Dendritic cell treated with granulocyte-macrophage colony-stimulating factor and Interleukin-4, amounts not matched to agents 40 ng/mL and 50 ng/mL, for 4 days (primary cell): ENCODE measurements around the gene NCEH1.
"Not testable (repeated sequence)": the region's sequence is repeated elsewhere in the genome, so short reads cannot be mapped to it uniquely, and the experiment has no call there.

Source experiments
- H3K27ac Mint-ChIP-seq: one replicate; pipeline ENCODE4 v1.8.0; 2022; ENCODE audit warnings: mild to moderate bottlenecking, mixed read lengths
- H3K27me3 Mint-ChIP-seq: one replicate; pipeline ENCODE4 v1.8.0; 2022; ENCODE audit warnings: mild to moderate bottlenecking, mixed read lengths
- H3K36me3 Mint-ChIP-seq: one replicate; pipeline ENCODE4 v1.8.0; 2022; ENCODE audit warnings: low read depth, mixed read lengths
- H3K4me1 Mint-ChIP-seq: one replicate; pipeline ENCODE4 v1.8.0; 2022; ENCODE audit warnings: low read depth, mixed read lengths
- H3K4me3 Mint-ChIP-seq: one replicate; pipeline ENCODE4 v1.8.0; 2022; ENCODE audit warnings: mild to moderate bottlenecking, moderate library complexity, mixed read lengths
- H3K9me3 Mint-ChIP-seq: one replicate; pipeline ENCODE4 v1.8.0; 2022; ENCODE audit warnings: mixed read lengths
- intact Hi-C: fragments of 100-400 bp; cut with micrococcal nuclease; formaldehyde crosslinking; loops from one replicate; pipeline ENCODE4 v1.15.0; 2022

Gene NCEH1

GRCh38 chr3:172594900-172595663 is 115.8 kb downstream of the NCEH1 start:
- Mint-ChIP-seq H3K4me1 (peaks cover 56% of the 10 kb centered on the region), H3K27ac (peak overlapping the region; percentile 66)
- intact Hi-C loops = loop anchor here (5.0 kb wide), 1 partner anchor 83 kb away; no protein-coding TSS in a partner anchor
- H3K9me3 Mint-ChIP-seq, H3K36me3 Mint-ChIP-seq, H3K4me3 Mint-ChIP-seq, H3K27me3 Mint-ChIP-seq: not testable (repeated sequence)

- no peaks in the 10 kb centered on the region for H3K36me3 Mint-ChIP-seq
- intact Hi-C loops = loop anchor here (5.0 kb wide), 1 partner anchor 81 kb away; no protein-coding TSS in a partner anchor
- H3K4me3 Mint-ChIP-seq = no peak overlapping the region
- peaks cover 12% of the 10 kb centered on the region for H3K9me3 Mint-ChIP-seq
- H3K27ac Mint-ChIP-seq = peak overlapping the region; percentile 80
- peaks cover 4% of the 10 kb centered on the region for H3K27me3 Mint-ChIP-seq
- peaks cover 61% of the 10 kb centered on the region for H3K4me1 Mint-ChIP-seq
These were observed 117.8 kb downstream of the NCEH1 start for GRCh38 chr3:172592898-172593669.

GRCh38 chr3:172591876-172592771 is 118.7 kb downstream of the NCEH1 start:
- Mint-ChIP-seq H3K4me1 (peaks cover 61% of the 10 kb centered on the region), H3K9me3 (peaks cover 12% of the 10 kb centered on the region), H3K27ac (peak overlapping the region; percentile 80), H3K36me3 (no peaks in the 10 kb centered on the region), H3K4me3 (peak overlapping the region; percentile 37), H3K27me3 (peaks cover 4% of the 10 kb centered on the region)
- intact Hi-C loops = loop anchor here (5.0 kb wide), 1 partner anchor 80 kb away; no protein-coding TSS in a partner anchor

- peaks cover 4% of the 10 kb centered on the region for H3K27me3 Mint-ChIP-seq
- H3K4me3 Mint-ChIP-seq = no peak overlapping the region
- peaks cover 64% of the 10 kb centered on the region for H3K4me1 Mint-ChIP-seq
- H3K36me3 Mint-ChIP-seq = no peaks in the 10 kb centered on the region
- H3K27ac Mint-ChIP-seq = peak overlapping the region; percentile 80
- H3K9me3 Mint-ChIP-seq = peaks cover 12% of the 10 kb centered on the region
- intact Hi-C loops = loop anchor here (5.0 kb wide), 1 partner anchor 79 kb away; no protein-coding TSS in a partner anchor
These were observed 119.7 kb downstream of the NCEH1 start for GRCh38 chr3:172591125-172591605.

- Mint-ChIP-seq H3K36me3 (no peaks in the 10 kb centered on the region), H3K27ac (peak overlapping the region; percentile 68), H3K9me3 (peaks cover 12% of the 10 kb centered on the region), H3K4me1 (peaks cover 42% of the 10 kb centered on the region), H3K27me3 (peaks cover 4% of the 10 kb centered on the region), H3K4me3 (no peak overlapping the region)
- intact Hi-C loops = no loop called here
These were observed 124.4 kb downstream of the NCEH1 start for GRCh38 chr3:172586436-172586835.

GRCh38 chr3:172585954-172586353 is 124.9 kb downstream of the NCEH1 start:
- no peaks in the 10 kb centered on the region for H3K36me3 Mint-ChIP-seq
- H3K4me3 Mint-ChIP-seq = no peak overlapping the region
- no peak overlapping the region for H3K27ac Mint-ChIP-seq
- H3K27me3 Mint-ChIP-seq = peaks cover 2% of the 10 kb centered on the region
- H3K9me3 Mint-ChIP-seq = peaks cover 12% of the 10 kb centered on the region
- peaks cover 42% of the 10 kb centered on the region for H3K4me1 Mint-ChIP-seq
- intact Hi-C loops = no loop called here

- intact Hi-C loops = no loop called here
- no peaks in the 10 kb centered on the region for H3K36me3 Mint-ChIP-seq
- H3K27me3 Mint-ChIP-seq = no peaks in the 10 kb centered on the region
- H3K4me1 Mint-ChIP-seq = peaks cover 63% of the 10 kb centered on the region
- no peaks in the 10 kb centered on the region for H3K9me3 Mint-ChIP-seq
- no peak overlapping the region for H3K4me3 Mint-ChIP-seq
- no peak overlapping the region for H3K27ac Mint-ChIP-seq
These were observed 128.2 kb downstream of the NCEH1 start for GRCh38 chr3:172582712-172583111.

- Mint-ChIP-seq H3K9me3 (no peaks in the 10 kb centered on the region), H3K27ac (peak overlapping the region; percentile 75), H3K27me3 (peaks cover 2% of the 10 kb centered on the region), H3K36me3 (no peaks in the 10 kb centered on the region), H3K4me1 (peaks cover 68% of the 10 kb centered on the region), H3K4me3 (no peak overlapping the region)
- intact Hi-C loops = no loop called here
These were observed 129.1 kb downstream of the NCEH1 start for GRCh38 chr3:172581757-172582166.

GRCh38 chr3:172580680-172581401 is 130.0 kb downstream of the NCEH1 start:
- no peaks in the 10 kb centered on the region for H3K9me3 Mint-ChIP-seq
- intact Hi-C loops = no loop called here
- no peaks in the 10 kb centered on the region for H3K36me3 Mint-ChIP-seq
- H3K27ac Mint-ChIP-seq = peak overlapping the region; percentile 75
- H3K4me3 Mint-ChIP-seq = no peak overlapping the region
- peaks cover 65% of the 10 kb centered on the region for H3K4me1 Mint-ChIP-seq
- H3K27me3 Mint-ChIP-seq = peaks cover 2% of the 10 kb centered on the region
